Measurements from ENCODE around the gene PIWIL4.

The PIWIL4 gene

GRCh38 chr11:94567181-94567670 lies at the start of gene PIWIL4:
Gene PIWIL4 (plus strand): TSS chr11:94567368. CDS start chr11:94567519, 151 bp downstream.
- Mint-ChIP-seq H3K4me1 (no peaks in the 10 kb centered on the region), H3K27me3 (no peaks in the 10 kb centered on the region), H3K27ac (no peak within 1 kb of the TSS), H3K4me3 (no peak within 1 kb of the TSS), H3K9me3 (no peaks in the 10 kb centered on the region)
- ATAC-seq (no peak), DNase-seq (no peak)

- Mint-ChIP-seq H3K27ac (no peak overlapping the region), H3K9me3 (no peaks in the 10 kb centered on the region), H3K4me1 (peaks cover 2% of the 10 kb centered on the region), H3K27me3 (peaks cover 10% of the 10 kb centered on the region), H3K4me3 (no peak overlapping the region)
- DNase-seq (no peak), ATAC-seq (no peak)
Measured at GRCh38 chr11:94518300-94518699, 48.9 kb upstream of the PIWIL4 start.

GRCh38 chr11:94519478-94520084 lies 47.6 kb upstream of the PIWIL4 start:
- H3K27ac Mint-ChIP-seq, result no peak overlapping the region
- DNase-seq (no peak), ATAC-seq (no peak)
- H3K27me3 Mint-ChIP-seq, result peaks cover 14% of the 10 kb centered on the region
- no peaks in the 10 kb centered on the region for H3K4me1 Mint-ChIP-seq
- H3K4me3 Mint-ChIP-seq, result no peak overlapping the region
- H3K9me3 Mint-ChIP-seq, result no peaks in the 10 kb centered on the region

GRCh38 chr11:94521684-94522083 lies 45.5 kb upstream of the PIWIL4 start:
- H3K4me1 Mint-ChIP-seq, result no peaks in the 10 kb centered on the region
- ATAC-seq (no peak), DNase-seq (no peak)
- H3K4me3 Mint-ChIP-seq, result no peak overlapping the region
- H3K27me3 Mint-ChIP-seq, result peaks cover 19% of the 10 kb centered on the region
- no peak overlapping the region for H3K27ac Mint-ChIP-seq
- no peaks in the 10 kb centered on the region for H3K9me3 Mint-ChIP-seq

GRCh38 chr11:94524341-94524740 lies 42.8 kb upstream of the PIWIL4 start:
- no peaks in the 10 kb centered on the region for H3K9me3 Mint-ChIP-seq
- H3K4me3 Mint-ChIP-seq, result no peak overlapping the region
- peaks cover 26% of the 10 kb centered on the region for H3K27me3 Mint-ChIP-seq
- H3K27ac Mint-ChIP-seq, result no peak overlapping the region
- DNase-seq (no peak), ATAC-seq (no peak)
- no peaks in the 10 kb centered on the region for H3K4me1 Mint-ChIP-seq

- peaks cover 31% of the 10 kb centered on the region for H3K27me3 Mint-ChIP-seq
Measured at GRCh38 chr11:94525546-94526324, 41.4 kb upstream of the PIWIL4 start.

GRCh38 chr11:94526645-94527438 lies 40.3 kb upstream of the PIWIL4 start:
- H3K27me3 Mint-ChIP-seq, result peaks cover 32% of the 10 kb centered on the region
- H3K9me3 Mint-ChIP-seq, result no peaks in the 10 kb centered on the region
- no peaks in the 10 kb centered on the region for H3K4me1 Mint-ChIP-seq

More at GRCh38 chr11:94525546-94526324, 41.4 kb upstream of the PIWIL4 start:
- ATAC-seq (no peak), DNase-seq (no peak)
- Mint-ChIP-seq H3K27ac (no peak overlapping the region), H3K9me3 (no peaks in the 10 kb centered on the region), H3K4me1 (no peaks in the 10 kb centered on the region), H3K4me3 (no peak overlapping the region)

GRCh38 chr11:94528551-94528950 lies 38.6 kb upstream of the PIWIL4 start:
- Mint-ChIP-seq H3K9me3 (no peaks in the 10 kb centered on the region), H3K27me3 (peaks cover 27% of the 10 kb centered on the region), H3K4me1 (peaks cover under 1% of the 10 kb centered on the region), H3K27ac (no peak overlapping the region), H3K4me3 (no peak overlapping the region)
- no peak for ATAC-seq
- DNase-seq, result no peak

More at GRCh38 chr11:94526645-94527438, 40.3 kb upstream of the PIWIL4 start:
- no peak overlapping the region for H3K27ac Mint-ChIP-seq
- ATAC-seq, result no peak
- H3K4me3 Mint-ChIP-seq, result no peak overlapping the region
- DNase-seq, result no peak

GRCh38 chr11:94532211-94532610 lies 35.0 kb upstream of the PIWIL4 start:
- no peaks in the 10 kb centered on the region for H3K9me3 Mint-ChIP-seq

GRCh38 chr11:94533206-94533605 lies 34.0 kb upstream of the PIWIL4 start:
- DNase-seq (no peak), ATAC-seq (no peak)
- Mint-ChIP-seq H3K9me3 (no peaks in the 10 kb centered on the region), H3K4me3 (no peak overlapping the region), H3K4me1 (peaks cover 10% of the 10 kb centered on the region), H3K27ac (peak overlapping the region in 1 of 2 donors; percentile 5), H3K27me3 (peaks cover 23% of the 10 kb centered on the region)

More at GRCh38 chr11:94532211-94532610, 35.0 kb upstream of the PIWIL4 start:
- Mint-ChIP-seq H3K4me3 (no peak overlapping the region), H3K27me3 (peaks cover 24% of the 10 kb centered on the region), H3K27ac (no peak overlapping the region), H3K4me1 (peaks cover 10% of the 10 kb centered on the region)
- DNase-seq (no peak), ATAC-seq (no peak)

GRCh38 chr11:94533696-94534630 lies 33.2 kb upstream of the PIWIL4 start:
- ATAC-seq (no peak), DNase-seq (no peak)
- H3K9me3 Mint-ChIP-seq, result no peaks in the 10 kb centered on the region
- no peak overlapping the region for H3K4me3 Mint-ChIP-seq
- H3K27me3 Mint-ChIP-seq, result peaks cover 23% of the 10 kb centered on the region
- peak overlapping the region in 1 of 2 donors; percentile 88 for H3K27ac Mint-ChIP-seq
- peaks cover 10% of the 10 kb centered on the region for H3K4me1 Mint-ChIP-seq

GRCh38 chr11:94536386-94536785 lies 30.8 kb upstream of the PIWIL4 start:
- no peak for ATAC-seq
- Mint-ChIP-seq H3K4me1 (peaks cover 10% of the 10 kb centered on the region), H3K4me3 (no peak overlapping the region), H3K27ac (no peak overlapping the region), H3K27me3 (peaks cover 17% of the 10 kb centered on the region), H3K9me3 (no peaks in the 10 kb centered on the region)
- no peak for DNase-seq

- Mint-ChIP-seq H3K4me1 (peaks cover 10% of the 10 kb centered on the region), H3K9me3 (no peaks in the 10 kb centered on the region), H3K27ac (no peak overlapping the region), H3K4me3 (no peak overlapping the region), H3K27me3 (peaks cover 17% of the 10 kb centered on the region)
- DNase-seq, result no peak
- no peak for ATAC-seq
Measured at GRCh38 chr11:94537031-94537600, 30.1 kb upstream of the PIWIL4 start.

GRCh38 chr11:94539420-94539819 lies 27.7 kb upstream of the PIWIL4 start:
- no peaks in the 10 kb centered on the region for H3K9me3 Mint-ChIP-seq
- no peak for DNase-seq
- no peak overlapping the region for H3K4me3 Mint-ChIP-seq
- no peak overlapping the region for H3K27ac Mint-ChIP-seq
- ATAC-seq, result no peak
- H3K27me3 Mint-ChIP-seq, result peaks cover 9% of the 10 kb centered on the region
- peaks cover 9% of the 10 kb centered on the region for H3K4me1 Mint-ChIP-seq

Data from stimulated activated naive CD8-positive, alpha-beta T cell treated with anti-CD3 and anti-CD28 coated beads, Interleukin-15, amount 100 ng/mL, for 72 hours (primary cell).